Choroid plexus epithelial cell (primary cell): Measurements from ENCODE around the gene DMRT3.

Source experiments
- DNase-seq: peaks from one replicate; pipeline ENCODE4 v3.0.0-alpha.2; 2010; ENCODE audit warnings: low read depth
- H3K4me3 ChIP-seq: 2 replicates; pipeline ENCODE4 v1.5.1; 2011; ENCODE audit warnings: low read depth, mild to moderate bottlenecking, control low read depth, low read length, moderate library complexity
- TF ChIP-seq, protein P1 (sequence below): conservative IDR thresholded peaks from 2 replicates; pipeline ENCODE4 v1.5.1; 2011; ENCODE audit warnings: low read depth, mild to moderate bottlenecking, control low read depth, inconsistent platforms, low read length, moderate library complexity

The DMRT3 gene

GRCh38 chr9:975740-976257 lies 656 bp upstream of the DMRT3 start:
- H3K4me3 ChIP-seq = no peak overlapping the region
- DNase-seq = no peak
- TF ChIP-seq, protein P1, sequence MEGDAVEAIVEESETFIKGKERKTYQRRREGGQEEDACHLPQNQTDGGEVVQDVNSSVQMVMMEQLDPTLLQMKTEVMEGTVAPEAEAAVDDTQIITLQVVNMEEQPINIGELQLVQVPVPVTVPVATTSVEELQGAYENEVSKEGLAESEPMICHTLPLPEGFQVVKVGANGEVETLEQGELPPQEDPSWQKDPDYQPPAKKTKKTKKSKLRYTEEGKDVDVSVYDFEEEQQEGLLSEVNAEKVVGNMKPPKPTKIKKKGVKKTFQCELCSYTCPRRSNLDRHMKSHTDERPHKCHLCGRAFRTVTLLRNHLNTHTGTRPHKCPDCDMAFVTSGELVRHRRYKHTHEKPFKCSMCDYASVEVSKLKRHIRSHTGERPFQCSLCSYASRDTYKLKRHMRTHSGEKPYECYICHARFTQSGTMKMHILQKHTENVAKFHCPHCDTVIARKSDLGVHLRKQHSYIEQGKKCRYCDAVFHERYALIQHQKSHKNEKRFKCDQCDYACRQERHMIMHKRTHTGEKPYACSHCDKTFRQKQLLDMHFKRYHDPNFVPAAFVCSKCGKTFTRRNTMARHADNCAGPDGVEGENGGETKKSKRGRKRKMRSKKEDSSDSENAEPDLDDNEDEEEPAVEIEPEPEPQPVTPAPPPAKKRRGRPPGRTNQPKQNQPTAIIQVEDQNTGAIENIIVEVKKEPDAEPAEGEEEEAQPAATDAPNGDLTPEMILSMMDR = no peak

DNA sequence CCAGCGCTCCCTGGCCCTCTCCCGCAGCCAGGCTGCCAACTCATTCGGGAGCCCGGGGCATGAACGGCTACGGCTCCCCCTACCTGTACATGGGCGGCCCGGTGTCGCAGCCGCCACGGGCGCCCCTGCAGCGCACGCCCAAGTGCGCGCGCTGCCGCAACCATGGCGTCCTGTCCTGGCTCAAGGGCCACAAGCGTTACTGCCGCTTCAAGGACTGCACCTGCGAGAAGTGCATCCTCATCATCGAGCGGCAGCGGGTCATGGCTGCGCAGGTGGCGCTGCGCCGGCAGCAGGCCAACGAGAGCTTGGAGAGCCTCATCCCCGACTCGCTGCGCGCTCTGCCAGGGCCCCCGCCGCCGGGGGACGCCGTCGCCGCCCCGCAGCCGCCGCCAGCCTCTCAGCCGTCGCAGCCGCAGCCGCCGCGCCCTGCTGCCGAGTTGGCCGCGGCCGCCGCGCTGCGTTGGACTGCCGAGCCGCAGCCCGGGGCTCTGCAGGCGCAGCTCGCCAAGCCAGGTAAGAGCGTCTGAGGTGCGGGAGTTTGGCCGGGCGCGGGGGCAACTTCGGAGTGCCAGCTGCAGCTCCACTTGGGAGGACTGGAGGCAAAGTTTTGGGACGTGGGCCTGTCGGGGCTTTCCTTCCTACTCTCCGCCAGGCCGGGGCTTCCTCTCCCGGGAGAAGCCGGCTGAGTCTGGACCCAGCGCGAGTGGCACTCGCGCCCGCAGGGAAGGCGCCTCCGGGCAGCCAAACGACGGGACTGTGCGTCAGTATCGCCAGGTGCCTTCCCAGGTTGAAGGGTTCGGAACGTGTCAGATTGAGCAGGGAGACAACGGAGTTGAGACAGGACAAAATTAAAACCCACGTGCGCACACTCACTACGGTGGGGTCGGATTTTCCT lies 735 bp downstream of the DMRT3 start:
- TF ChIP-seq, protein P1 = no peak
- DNase-seq = no peak
- no peak overlapping the region for H3K4me3 ChIP-seq

DNA sequence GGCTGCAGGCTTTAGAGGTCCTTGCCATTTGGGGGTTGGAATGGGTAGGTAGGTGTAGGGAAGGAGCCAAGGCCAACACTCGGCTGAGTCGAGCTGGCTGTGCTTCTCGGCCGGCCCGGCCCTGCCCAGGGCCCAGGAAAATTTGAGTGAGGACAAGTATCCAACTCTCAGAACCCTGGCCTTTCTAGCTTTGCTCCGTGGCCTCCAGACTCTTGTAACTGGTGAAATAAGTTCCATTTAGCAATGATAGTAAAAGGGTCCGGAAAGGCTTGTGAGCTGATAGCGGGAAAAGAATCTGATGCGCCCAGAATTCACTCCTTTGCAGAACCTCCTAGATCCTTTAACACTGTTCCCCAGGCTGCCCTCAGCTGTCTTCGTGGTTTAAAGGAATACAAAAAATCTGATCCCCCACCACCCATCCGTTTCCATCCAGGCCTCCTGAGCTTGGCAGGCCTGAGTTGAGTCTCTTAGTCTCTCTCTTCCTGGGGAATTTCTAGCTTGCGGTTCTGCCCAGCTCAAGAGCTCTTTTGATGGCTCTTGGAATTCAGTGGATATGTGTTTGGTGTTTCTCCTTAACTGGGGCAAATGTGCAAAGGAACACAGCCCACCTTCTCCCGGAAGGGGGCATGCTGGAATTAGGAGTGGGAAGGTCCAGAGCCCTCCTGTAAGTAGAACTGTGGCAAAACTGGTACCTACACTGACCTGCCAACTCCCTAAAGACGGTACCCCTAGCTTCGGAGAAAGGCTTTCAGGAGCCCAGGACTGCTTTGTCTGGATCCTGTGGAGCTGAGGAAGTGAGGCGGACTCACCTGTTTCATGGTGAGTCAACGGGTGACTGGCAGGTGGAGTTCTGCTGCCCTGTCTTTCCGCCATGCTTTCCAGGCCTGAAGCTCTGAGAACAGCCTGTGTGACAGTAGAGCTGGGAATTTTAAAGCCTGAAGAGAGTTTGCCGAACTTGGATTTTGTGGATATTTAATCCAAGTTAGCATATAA lies 1.7 kb downstream of the DMRT3 start:
- no peak overlapping the region for H3K4me3 ChIP-seq
- DNase-seq = no peak
- TF ChIP-seq, protein P1 = no peak

DNA sequence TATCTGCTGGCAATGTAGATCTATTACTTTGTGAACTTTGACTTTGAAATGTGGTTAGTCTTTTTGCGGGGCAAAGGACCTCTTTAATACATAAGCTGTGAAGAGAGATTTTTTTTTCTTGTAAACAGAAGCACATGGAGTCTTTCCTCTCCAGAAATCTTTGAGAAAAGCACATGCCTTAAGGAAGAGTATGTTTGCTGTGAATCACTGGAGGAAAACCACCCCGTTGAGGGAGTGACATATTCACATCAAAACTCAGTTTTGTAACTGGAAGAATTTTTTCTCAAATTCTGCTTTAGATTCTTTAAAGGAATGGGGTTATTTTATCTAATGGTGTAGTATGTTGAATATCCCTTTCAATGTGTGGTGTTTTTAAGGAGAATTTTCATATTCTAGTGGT lies 3.5 kb downstream of the DMRT3 start:
- no peak overlapping the region for H3K4me3 ChIP-seq
- TF ChIP-seq, protein P1 = no peak
- no peak for DNase-seq

DNA sequence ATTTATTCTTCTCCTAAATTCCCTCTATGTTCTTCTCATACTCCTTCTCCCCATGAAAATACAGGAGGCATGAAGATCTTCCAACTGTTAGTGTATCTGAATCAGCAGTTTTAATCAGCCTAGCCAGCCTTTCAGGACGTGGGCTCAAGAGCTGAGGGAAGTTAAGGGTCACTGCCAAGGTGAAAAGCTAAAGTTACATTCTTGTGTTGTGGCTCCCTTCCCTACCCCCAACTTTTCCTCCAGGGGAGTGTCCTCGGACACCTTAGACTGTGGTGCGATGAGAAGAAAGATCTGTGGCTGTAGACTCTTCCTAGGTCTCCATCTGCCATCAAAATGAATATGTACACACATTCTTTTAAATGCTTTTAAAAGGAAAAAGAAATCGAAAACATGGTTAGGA lies 4.2 kb downstream of the DMRT3 start:
- no peak for DNase-seq
- TF ChIP-seq, protein P1 = no peak
- no peak overlapping the region for H3K4me3 ChIP-seq

DNA sequence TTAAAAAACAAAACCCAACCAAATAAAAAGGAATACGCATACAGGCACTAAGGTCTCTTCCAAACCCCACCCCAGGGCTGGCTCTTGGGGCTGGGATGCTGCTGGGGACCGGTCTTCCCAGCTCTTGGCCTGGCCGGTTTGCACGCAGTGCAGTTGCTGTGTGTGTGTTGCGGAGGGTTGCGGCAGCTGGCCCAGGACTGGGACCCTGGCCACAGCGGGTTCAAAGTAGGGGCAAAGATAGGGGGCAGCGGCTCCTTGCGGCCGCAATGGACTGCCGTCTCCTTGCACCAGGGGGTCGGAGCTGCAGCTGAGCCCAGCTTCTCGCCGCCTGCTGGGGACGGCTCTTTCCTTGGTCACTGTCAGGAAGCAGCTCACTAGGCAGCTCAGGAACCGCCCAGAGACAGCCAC lies 5.0 kb downstream of the DMRT3 start:
- TF ChIP-seq, protein P1 = no peak
- DNase-seq = no peak
- H3K4me3 ChIP-seq = no peak overlapping the region
